Fibroblast of pulmonary artery (primary cell): ENCODE measurements around the gene NRP1.

ENCODE experiments used
- DNase-seq: peaks from one replicate; pipeline ENCODE4 v3.0.0-alpha.2; 2010; ENCODE audit warnings: low read depth
- H3K4me3 ChIP-seq: replicated peaks from 2 replicates; pipeline ENCODE4 v1.5.1; 2011; ENCODE audit warnings: low read depth, mild to moderate bottlenecking, control low read depth, low read length, moderate library complexity
- CTCF ChIP-seq: IDR thresholded peaks from 2 replicates; pipeline ENCODE4 v1.5.1; 2011; ENCODE audit warnings: mild to moderate bottlenecking, control low read depth, low read length, inconsistent platforms; ENCODE audit errors: missing control alignments

The NRP1 gene

DNA sequence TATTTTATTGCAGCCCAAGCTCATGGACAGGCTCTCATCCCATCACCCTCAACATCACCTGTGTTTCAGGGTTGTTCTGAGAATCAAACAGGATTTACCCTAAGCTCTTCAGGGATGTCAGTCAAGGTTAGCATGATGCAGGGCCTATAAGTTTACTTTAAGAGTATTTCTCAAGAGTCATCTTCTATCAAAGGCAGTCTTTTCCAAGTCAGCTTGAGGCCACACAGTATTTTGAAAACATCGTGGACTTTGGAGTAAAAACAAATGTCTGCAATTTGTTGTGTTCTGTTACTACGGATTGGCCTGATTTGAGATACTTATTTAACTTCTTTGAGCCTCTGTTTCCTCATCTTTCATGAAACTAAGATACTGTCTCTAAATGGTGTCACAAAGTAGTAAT lies 42.0 kb upstream of the NRP1 start:
- no peak overlapping the region for H3K4me3 ChIP-seq
- TF ChIP-seq CTCF = no peak
- no peak for DNase-seq

GRCh38 chr10:33373263-33373662 lies 38.8 kb upstream of the NRP1 start:
- no peak for DNase-seq
- no peak overlapping the region for H3K4me3 ChIP-seq
- TF ChIP-seq CTCF = no peak

DNA sequence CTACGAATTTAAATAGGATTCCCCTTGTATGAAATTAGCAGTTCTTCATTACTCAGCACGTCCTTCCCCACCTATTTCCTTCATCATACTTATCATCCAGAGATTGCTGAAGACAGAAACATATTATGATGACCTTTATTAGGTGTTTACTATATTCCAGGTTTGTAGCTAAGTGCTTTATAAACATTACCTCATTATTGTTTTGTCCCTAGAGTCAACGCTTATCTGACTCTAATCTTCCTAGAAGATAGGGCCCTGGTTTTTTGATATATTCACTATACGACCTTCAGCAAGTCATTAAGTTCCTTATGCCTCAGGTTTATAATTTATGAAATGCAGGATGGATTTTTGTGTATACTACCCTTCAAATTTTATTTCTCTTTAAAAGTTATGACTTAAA lies 36.8 kb upstream of the NRP1 start:
- TF ChIP-seq CTCF = no peak
- no peak for DNase-seq
- H3K4me3 ChIP-seq = no peak overlapping the region

GRCh38 chr10:33370434-33370930 lies 36.0 kb upstream of the NRP1 start:
- no peak overlapping the region for H3K4me3 ChIP-seq
- TF ChIP-seq CTCF = no peak
- DNase-seq = no peak

GRCh38 chr10:33368086-33368485 lies 33.6 kb upstream of the NRP1 start:
- TF ChIP-seq CTCF = no peak
- H3K4me3 ChIP-seq = no peak overlapping the region
- DNase-seq = no peak

DNA sequence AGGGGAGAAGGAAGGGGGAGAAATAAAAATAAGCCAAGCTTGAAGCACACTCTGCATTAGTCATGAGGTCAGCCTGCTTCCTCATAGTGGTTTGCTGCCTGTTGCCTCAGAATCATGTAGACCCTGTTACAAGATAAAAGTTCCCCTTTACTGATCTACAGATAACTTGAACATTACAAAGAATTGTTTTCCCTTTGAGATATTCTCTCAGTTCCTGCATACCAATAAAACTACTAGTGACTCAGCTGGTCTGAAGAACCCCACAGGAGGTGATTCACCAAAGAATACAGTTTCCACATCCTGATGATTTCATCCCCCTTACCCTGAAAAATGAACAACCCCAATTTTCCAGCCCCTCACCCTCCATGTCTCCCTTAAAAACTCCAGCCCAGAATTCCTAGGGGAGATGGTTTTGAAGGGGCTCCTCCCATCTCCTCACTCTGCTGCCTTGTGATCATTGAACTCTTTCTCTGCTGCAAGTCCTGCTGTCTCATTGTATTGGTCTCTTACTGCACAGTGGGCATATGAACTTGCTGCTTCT lies 31.5 kb upstream of the NRP1 start:
- H3K4me3 ChIP-seq = no peak overlapping the region
- no peak for TF ChIP-seq CTCF
- peak; percentile 89 for DNase-seq

DNA sequence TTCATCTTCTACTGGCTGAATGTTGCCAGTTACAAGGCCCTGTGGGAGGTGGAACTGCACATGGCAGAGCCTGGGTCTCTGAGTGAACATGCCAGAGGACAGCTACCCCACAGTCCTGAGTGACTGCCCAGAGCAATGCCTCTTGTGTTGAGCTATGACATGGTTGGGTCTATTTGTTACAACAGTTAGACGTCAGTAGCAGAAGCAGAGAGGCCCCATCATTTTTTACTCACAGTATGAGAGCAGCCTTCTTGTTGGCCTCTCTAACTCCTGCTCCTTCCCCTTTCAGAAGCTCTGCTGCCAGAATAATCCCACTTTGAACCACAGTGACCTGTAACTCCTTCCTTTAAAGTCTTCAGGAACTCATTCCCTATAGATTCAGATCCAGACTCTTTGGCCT lies 30.8 kb upstream of the NRP1 start:
- no peak for TF ChIP-seq CTCF
- no peak for DNase-seq
- no peak overlapping the region for H3K4me3 ChIP-seq
